Cardiac muscle cell (in vitro differentiated cells and primary cell): ENCODE data around the gene ZSWIM6. TPM values are rescaled to one million over a fixed set of nuclear protein-coding genes. Genes with fewer than 3 reads are reported as not detected.

Source experiments
- DNase-seq, 2 donors: peaks; one replicate each; pipeline versions ENCODE4 v3.0.0 to v3.0.0-alpha.2; 2010 to 2017; ENCODE audit warnings: low read depth in 1 of 2, low spot score in 1 of 2
- H3K27ac ChIP-seq: fragments of 200-600 bp; sonication (generic); 2 replicates; pipeline ENCODE4 v1.5.1; 2016
- H3K27me3 ChIP-seq: fragments of 200-600 bp; sonication (generic); 2 replicates; pipeline ENCODE4 v1.6.0; 2016; ENCODE audit warnings: control low read depth
- H3K36me3 ChIP-seq: fragments of 200-600 bp; sonication (generic); 2 replicates; pipeline ENCODE4 v1.5.1; 2016; ENCODE audit warnings: control low read depth
- H3K4me1 ChIP-seq: fragments of 200-600 bp; sonication (generic); 2 replicates; pipeline ENCODE4 v1.8.1; 2017; ENCODE audit warnings: low read depth, mild to moderate bottlenecking, mixed run types
- H3K4me3 ChIP-seq: fragments of 200-600 bp; sonication (generic); 2 replicates; pipeline ENCODE4 v1.5.1; 2016; ENCODE audit warnings: mild to moderate bottlenecking
- H3K9me3 ChIP-seq: fragments of 200-600 bp; sonication (generic); 2 replicates; pipeline ENCODE4 v1.5.1; 2017; ENCODE audit warnings: low read depth, mild to moderate bottlenecking, control low read depth
- polyA plus RNA-seq: library from polyadenylated mRNA; unstranded; fragments of >200 nt; fragmentation: Nextera tagmentation; extraction: Ambion mirVana; gene quantifications from 2 replicates; pipeline ENCODE4 v1.2.1, GENCODE V29; 2016
- total RNA-seq: library from RNA; depleted of rRNA; stranded (reverse); fragments of >200 nt; gene quantifications from 2 replicates; pipeline ENCODE4 v1.2.3, GENCODE V29; 2016
- TF ChIP-seq, protein P1 (sequence below): IDR thresholded peaks from 2 replicates; pipeline ENCODE4 v1.5.1; 2012; ENCODE audit warnings: low read depth, mild to moderate bottlenecking, low read length

The ZSWIM6 gene
- total and polyA plus RNA-seq, 2 experiments from 2014 or later: 3.4 to 8.3 TPM

DNA sequence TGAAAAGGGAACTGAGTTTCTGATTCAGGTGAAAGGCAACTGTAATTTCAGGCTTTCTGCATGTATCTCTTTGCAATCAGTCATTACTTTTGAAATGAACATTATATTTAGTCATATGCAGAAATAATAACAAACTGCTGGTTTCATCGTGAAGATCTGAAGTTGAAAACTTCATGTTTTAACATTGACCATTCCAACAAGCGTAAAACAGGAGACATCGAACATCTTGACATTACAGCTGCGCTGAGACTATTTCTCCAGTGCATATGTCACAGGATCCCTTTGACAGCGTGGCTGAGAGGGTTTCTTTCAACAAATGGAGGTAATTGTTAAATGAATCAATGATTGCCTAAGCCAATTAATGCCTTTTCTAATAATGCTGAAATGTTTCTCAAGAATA is 38.2 kb upstream of the ZSWIM6 start:
- Histone ChIP-seq H3K36me3 (no peaks in the 10 kb centered on the region), H3K27me3 (no peaks in the 10 kb centered on the region), H3K4me3 (no peak overlapping the region), H3K4me1 (no peaks in the 10 kb centered on the region), H3K27ac (no peak overlapping the region), H3K9me3 (no peaks in the 10 kb centered on the region)
- TF ChIP-seq, protein P1, sequence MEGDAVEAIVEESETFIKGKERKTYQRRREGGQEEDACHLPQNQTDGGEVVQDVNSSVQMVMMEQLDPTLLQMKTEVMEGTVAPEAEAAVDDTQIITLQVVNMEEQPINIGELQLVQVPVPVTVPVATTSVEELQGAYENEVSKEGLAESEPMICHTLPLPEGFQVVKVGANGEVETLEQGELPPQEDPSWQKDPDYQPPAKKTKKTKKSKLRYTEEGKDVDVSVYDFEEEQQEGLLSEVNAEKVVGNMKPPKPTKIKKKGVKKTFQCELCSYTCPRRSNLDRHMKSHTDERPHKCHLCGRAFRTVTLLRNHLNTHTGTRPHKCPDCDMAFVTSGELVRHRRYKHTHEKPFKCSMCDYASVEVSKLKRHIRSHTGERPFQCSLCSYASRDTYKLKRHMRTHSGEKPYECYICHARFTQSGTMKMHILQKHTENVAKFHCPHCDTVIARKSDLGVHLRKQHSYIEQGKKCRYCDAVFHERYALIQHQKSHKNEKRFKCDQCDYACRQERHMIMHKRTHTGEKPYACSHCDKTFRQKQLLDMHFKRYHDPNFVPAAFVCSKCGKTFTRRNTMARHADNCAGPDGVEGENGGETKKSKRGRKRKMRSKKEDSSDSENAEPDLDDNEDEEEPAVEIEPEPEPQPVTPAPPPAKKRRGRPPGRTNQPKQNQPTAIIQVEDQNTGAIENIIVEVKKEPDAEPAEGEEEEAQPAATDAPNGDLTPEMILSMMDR: no peak
- DNase-seq: no peak

DNA sequence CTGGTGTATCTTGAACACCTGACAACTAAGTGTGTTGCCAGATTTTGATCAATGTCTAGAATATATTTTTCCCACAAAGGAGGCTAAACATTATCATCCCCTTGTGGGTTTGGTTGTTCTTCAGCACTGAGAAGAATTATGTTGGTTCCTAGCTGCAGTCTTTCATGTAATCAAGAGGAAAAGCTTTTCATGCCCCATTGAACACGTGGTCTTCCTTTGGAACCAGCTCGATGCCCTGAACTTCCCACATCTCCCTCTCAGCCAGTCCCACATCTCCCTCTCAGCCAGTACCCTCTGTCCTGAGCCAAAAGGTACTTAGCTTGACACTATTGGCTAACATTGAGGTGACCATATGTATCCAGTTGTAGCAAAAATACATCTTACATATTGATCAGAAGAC is 36.7 kb upstream of the ZSWIM6 start:
- Histone ChIP-seq H3K27ac (no peak overlapping the region), H3K27me3 (no peaks in the 10 kb centered on the region), H3K4me3 (no peak overlapping the region), H3K36me3 (no peaks in the 10 kb centered on the region), H3K4me1 (no peaks in the 10 kb centered on the region), H3K9me3 (no peaks in the 10 kb centered on the region)
- DNase-seq: no peak
- TF ChIP-seq, protein P1: no peak

DNA sequence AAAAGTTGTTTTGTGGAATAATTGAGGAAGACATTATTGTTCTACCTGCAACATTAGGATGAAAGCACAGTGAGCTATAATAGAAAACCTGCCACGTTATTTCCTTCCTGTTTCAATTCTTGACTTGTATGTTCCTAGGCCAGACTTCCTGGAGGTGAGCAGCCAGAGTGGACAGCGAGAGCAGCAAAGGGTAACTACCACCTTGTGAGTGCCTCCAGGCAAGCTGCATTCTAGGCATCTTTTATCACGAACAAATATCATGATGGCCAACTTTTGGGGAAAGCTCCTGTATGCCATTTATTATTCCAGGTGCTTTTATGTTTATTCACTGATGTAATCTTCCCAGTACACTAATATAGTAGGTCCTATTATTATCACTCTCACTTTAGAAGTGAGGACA is 34.0 kb upstream of the ZSWIM6 start:
- no peaks in the 10 kb centered on the region for H3K27me3 ChIP-seq

DNA sequence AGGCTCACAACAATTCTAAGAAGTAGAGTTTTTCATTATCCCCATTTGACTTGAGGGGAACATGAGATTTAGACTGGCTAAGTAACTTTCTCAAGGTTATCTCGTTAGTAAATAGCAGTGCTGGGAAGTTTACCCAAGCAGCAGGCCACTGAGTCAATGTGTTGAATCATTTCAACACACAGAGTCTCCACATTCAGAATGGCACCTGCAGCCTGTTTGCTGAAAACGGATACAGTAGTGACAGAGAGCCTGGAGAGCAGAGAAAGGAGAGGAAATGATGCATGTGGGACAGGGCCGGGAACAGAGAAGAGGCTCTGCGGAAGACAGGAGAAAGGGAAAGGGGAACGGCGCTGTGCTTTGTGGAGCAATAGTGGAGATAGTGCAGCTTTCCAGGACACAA is 33.5 kb upstream of the ZSWIM6 start:
- H3K9me3 ChIP-seq: no peaks in the 10 kb centered on the region
- TF ChIP-seq, protein P1: no peak
- no peak overlapping the region for H3K4me3 ChIP-seq
- no peak overlapping the region for H3K27ac ChIP-seq
- H3K27me3 ChIP-seq: no peaks in the 10 kb centered on the region
- no peaks in the 10 kb centered on the region for H3K4me1 ChIP-seq
- no peak for DNase-seq
- no peaks in the 10 kb centered on the region for H3K36me3 ChIP-seq

More for the DNA sequence above, 34.0 kb upstream of the ZSWIM6 start:
- H3K36me3 ChIP-seq: no peaks in the 10 kb centered on the region
- H3K27ac ChIP-seq: no peak overlapping the region
- no peaks in the 10 kb centered on the region for H3K4me1 ChIP-seq
- TF ChIP-seq, protein P1: no peak
- no peak overlapping the region for H3K4me3 ChIP-seq
- no peaks in the 10 kb centered on the region for H3K9me3 ChIP-seq
- DNase-seq: no peak

DNA sequence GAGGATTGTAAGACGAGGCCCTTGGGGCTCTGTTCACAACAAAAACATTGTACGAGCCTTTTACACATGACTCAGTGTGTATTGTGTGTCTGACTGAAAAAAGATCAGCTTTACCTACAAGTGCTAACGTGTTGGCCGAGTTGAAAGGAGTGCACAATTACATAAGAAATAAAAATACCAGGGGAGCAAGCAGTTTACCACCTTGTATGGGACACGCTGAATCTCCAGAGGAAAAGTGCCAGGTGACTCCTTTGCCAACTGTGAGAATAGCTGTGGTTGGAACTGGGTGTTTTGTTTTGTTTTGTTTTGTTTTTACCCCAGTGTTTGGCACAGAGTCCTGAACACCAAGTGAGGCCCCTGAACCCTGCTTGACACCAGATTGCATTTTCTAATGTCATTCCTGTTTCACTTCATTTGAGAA is 32.8 kb upstream of the ZSWIM6 start:
- no peaks in the 10 kb centered on the region for H3K9me3 ChIP-seq
- TF ChIP-seq, protein P1: no peak
- H3K4me3 ChIP-seq: no peak overlapping the region
- no peaks in the 10 kb centered on the region for H3K27me3 ChIP-seq
- H3K4me1 ChIP-seq: no peaks in the 10 kb centered on the region
- DNase-seq: no peak
- no peak overlapping the region for H3K27ac ChIP-seq
- no peaks in the 10 kb centered on the region for H3K36me3 ChIP-seq
